ENCODE data around the gene FRMD1. TPM values are rescaled to one million over a fixed set of nuclear protein-coding genes. Genes with fewer than 3 reads are reported as not detected.

Gene FRMD1
- total RNA-seq, 6 experiments from 2014 or later: 0.07 to 0.23 (median 0.12) TPM; not detected in 1

DNA sequence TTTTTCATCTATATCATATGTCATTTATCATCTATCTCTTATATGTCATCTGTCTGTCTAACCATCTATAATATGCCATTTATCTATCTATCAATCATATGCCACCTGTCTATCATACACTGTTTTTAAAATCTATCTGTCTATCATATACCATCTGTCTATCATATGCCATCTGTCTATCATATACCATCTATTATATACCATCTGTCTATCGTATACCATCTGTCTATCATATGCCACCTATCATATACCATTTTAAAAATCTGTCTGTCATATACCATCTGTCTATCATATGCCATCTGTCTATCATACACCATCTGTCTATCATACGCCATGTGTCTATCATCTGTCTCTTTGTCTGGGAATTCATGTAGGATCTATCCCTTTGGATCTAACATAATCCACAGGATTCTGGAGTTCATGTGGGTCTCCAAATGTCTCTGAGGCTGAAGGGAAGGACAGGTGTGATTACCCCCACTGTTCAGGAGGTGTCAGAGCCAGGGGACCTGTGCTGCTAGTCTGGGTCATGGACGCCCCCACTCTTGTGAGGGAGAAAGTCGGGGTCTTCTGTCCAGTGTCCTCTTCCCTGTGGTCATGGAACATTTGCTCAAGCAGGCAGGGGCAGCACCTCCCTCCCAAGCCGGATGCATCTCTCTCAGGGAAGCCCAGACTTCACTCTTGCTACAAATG, 36.9 kb upstream of the FRMD1 start:
- 60% methylated on average over 4 of the region's 5 CpGs for WGBS (ENCODE audit: insufficient coverage, low coverage, low lambda C conversion rate, missing lambda C conversion rate)
- intact Hi-C loops (cut with DNase I): no loop called here
- no peak for ATAC-seq

GRCh38 chr6:168113226-168113625, 34.2 kb upstream of the FRMD1 start:
- Histone ChIP-seq H3K9me3 (no peaks in the 10 kb centered on the region), H3K36me3 (no peaks in the 10 kb centered on the region), H3K4me1 (no peaks in the 10 kb centered on the region), H3K27me3 (no peaks in the 10 kb centered on the region), H3K4me3 (no peak overlapping the region), H3K27ac (no peak overlapping the region)
- no peak for TF ChIP-seq POLR2A (IDR thresholded peaks at IDR 0.05)
- TF ChIP-seq, protein P1, sequence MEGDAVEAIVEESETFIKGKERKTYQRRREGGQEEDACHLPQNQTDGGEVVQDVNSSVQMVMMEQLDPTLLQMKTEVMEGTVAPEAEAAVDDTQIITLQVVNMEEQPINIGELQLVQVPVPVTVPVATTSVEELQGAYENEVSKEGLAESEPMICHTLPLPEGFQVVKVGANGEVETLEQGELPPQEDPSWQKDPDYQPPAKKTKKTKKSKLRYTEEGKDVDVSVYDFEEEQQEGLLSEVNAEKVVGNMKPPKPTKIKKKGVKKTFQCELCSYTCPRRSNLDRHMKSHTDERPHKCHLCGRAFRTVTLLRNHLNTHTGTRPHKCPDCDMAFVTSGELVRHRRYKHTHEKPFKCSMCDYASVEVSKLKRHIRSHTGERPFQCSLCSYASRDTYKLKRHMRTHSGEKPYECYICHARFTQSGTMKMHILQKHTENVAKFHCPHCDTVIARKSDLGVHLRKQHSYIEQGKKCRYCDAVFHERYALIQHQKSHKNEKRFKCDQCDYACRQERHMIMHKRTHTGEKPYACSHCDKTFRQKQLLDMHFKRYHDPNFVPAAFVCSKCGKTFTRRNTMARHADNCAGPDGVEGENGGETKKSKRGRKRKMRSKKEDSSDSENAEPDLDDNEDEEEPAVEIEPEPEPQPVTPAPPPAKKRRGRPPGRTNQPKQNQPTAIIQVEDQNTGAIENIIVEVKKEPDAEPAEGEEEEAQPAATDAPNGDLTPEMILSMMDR (IDR thresholded peaks at IDR 0.05): no peak
- no peak for DNase-seq
- 88% methylated on average over 8 of the region's 8 CpGs for WGBS (ENCODE audit: insufficient coverage, low coverage, low lambda C conversion rate, missing lambda C conversion rate)
- no peak for ATAC-seq
- intact Hi-C loops (cut with DNase I): no loop called here

More for the DNA sequence above, 36.9 kb upstream of the FRMD1 start:
- DNase-seq: no peak
- Histone ChIP-seq H3K27me3 (no peaks in the 10 kb centered on the region), H3K4me1 (no peaks in the 10 kb centered on the region), H3K27ac (no peak overlapping the region), H3K36me3 (no peaks in the 10 kb centered on the region), H3K4me3 (no peak overlapping the region), H3K9me3 (no peaks in the 10 kb centered on the region)
- TF ChIP-seq, protein P1 (IDR thresholded peaks at IDR 0.05): no peak
- no peak for TF ChIP-seq POLR2A (IDR thresholded peaks at IDR 0.05)

- peak in 1 of 3 donors; percentile 4 for DNase-seq
- H3K27ac ChIP-seq: no peak overlapping the region
- ATAC-seq: no peak
- H3K27me3 ChIP-seq: no peaks in the 10 kb centered on the region
- no peaks in the 10 kb centered on the region for H3K4me1 ChIP-seq
- H3K36me3 ChIP-seq: no peaks in the 10 kb centered on the region
- 75% methylated on average over 4 of the region's 6 CpGs for WGBS (ENCODE audit: insufficient coverage, low coverage, low lambda C conversion rate, missing lambda C conversion rate)
- TF ChIP-seq POLR2A (IDR thresholded peaks at IDR 0.05): no peak
- TF ChIP-seq, protein P1 (IDR thresholded peaks at IDR 0.05): no peak
- H3K4me3 ChIP-seq: no peak overlapping the region
- no peaks in the 10 kb centered on the region for H3K9me3 ChIP-seq
- intact Hi-C loops (cut with DNase I): no loop called here
Observed at GRCh38 chr6:168111911-168112310, 32.9 kb upstream of the FRMD1 start.

- no peak for TF ChIP-seq POLR2A (IDR thresholded peaks at IDR 0.05)
- TF ChIP-seq, protein P1 (IDR thresholded peaks at IDR 0.05): no peak
- Histone ChIP-seq H3K36me3 (no peaks in the 10 kb centered on the region), H3K4me3 (no peak overlapping the region), H3K9me3 (no peaks in the 10 kb centered on the region), H3K4me1 (no peaks in the 10 kb centered on the region), H3K27me3 (no peaks in the 10 kb centered on the region), H3K27ac (no peak overlapping the region)
- DNase-seq (no peak), ATAC-seq (no peak)
- WGBS (ENCODE audit: insufficient coverage, low coverage, low lambda C conversion rate, missing lambda C conversion rate): 67% methylated on average over 3 of the region's 3 CpGs
- intact Hi-C loops (cut with DNase I): no loop called here
Observed at GRCh38 chr6:168110437-168110836, 31.4 kb upstream of the FRMD1 start.

Data from right lobe of liver (tissue), 6 donors.